Adrenal gland (tissue), 5 donors: Measurements from ENCODE around the gene PLEKHN1.

Experiments used
- POLR2A ChIP-seq, 2 donors: fragments of 450-650 bp; IDR thresholded peaks; one replicate each; pipeline ENCODE4 v1.6.1; 2017; ENCODE audit warnings: antibody characterized with exemption in 2 of 2, mild to moderate bottlenecking in 2 of 2, moderate library complexity in 1 of 2
- TF ChIP-seq, protein P1 (sequence below), 6 experiments: fragments of 450-650 bp in 4 of 6; fragments of 200-600 bp in 2 of 6; sonication (generic) in 1 of 6; IDR thresholded peaks; 1 replicate in 5 of 6; 2 replicates in 1 of 6; pipeline versions ENCODE4 v1.5.1 to v1.8.0; 2016 to 2021; ENCODE audit warnings: antibody characterized with exemption in 6 of 6, mild to moderate bottlenecking in 2 of 6, moderate library complexity in 1 of 6
- donor health status: DM: no; HTN: no; CAD: no.

DNA sequence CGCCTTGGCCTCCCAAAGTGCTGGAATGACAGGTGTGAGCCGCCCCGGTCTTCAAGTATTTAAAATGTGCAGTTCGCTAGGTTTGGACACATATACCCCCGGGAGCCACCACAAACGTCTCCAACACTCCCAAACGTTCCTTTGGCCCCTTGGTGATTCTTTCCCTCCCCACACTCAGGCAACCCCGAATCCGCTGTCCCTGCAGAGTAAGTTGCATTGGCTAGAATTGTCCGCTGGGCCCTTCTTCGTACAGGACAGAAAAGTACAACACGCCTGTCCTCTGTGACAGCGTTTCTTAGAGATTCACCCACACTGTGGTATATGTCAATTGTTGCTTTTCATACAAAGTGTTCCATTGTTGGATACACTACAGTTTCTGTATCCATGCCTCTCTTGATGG lies 18.8 kb downstream of the PLEKHN1 start:
- TF ChIP-seq, protein P1, sequence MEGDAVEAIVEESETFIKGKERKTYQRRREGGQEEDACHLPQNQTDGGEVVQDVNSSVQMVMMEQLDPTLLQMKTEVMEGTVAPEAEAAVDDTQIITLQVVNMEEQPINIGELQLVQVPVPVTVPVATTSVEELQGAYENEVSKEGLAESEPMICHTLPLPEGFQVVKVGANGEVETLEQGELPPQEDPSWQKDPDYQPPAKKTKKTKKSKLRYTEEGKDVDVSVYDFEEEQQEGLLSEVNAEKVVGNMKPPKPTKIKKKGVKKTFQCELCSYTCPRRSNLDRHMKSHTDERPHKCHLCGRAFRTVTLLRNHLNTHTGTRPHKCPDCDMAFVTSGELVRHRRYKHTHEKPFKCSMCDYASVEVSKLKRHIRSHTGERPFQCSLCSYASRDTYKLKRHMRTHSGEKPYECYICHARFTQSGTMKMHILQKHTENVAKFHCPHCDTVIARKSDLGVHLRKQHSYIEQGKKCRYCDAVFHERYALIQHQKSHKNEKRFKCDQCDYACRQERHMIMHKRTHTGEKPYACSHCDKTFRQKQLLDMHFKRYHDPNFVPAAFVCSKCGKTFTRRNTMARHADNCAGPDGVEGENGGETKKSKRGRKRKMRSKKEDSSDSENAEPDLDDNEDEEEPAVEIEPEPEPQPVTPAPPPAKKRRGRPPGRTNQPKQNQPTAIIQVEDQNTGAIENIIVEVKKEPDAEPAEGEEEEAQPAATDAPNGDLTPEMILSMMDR (IDR thresholded peaks at IDR 0.05), result no peak
- no peak for TF ChIP-seq POLR2A (IDR thresholded peaks at IDR 0.05)
